HepG2 (cell line): ENCODE measurements around the gene PFKFB4. TPM values are rescaled to one million over a fixed set of nuclear protein-coding genes. Genes with fewer than 3 reads are reported as not detected.

ENCODE experiments used
- ATAC-seq: fragments of 200-7000 bp; cut with Tn5 transposase; 3 replicates; pipeline ENCODE4 v1.9.1; 2020; ENCODE audit warnings: mild to moderate bottlenecking, moderate library complexity
- BruUV-seq: library from RNA; stranded (reverse); fragments of 400-500 nt; replicated peaks from 2 replicates; lab custom pipeline; 2021; lab: Mats Ljungman, UMichigan
- CTCF ChIA-PET: fragments of 300-600 bp; formaldehyde crosslinking; extraction: SDS; loops from one replicate; lab custom pipeline; 2021; ENCODE audit warnings: low total read pairs, inconsistent platforms, low intra/inter-chr PET ratio; lab: Yijun Ruan, JAX
- POLR2A ChIA-PET: fragments of 350-600 bp; sonication (Branson Sonifier 250); formaldehyde crosslinking; loops from one replicate; lab custom pipeline; 2020; ENCODE audit warnings: antibody characterized with exemption, inconsistent platforms; lab: Yijun Ruan, JAX
- DNase-seq: peaks from one replicate; pipeline ENCODE4 v3.0.0-alpha.2; 2015; ENCODE audit warnings: low spot score
- FAIRE-seq: peaks from 3 replicates; lab custom pipeline; 2011; peaks lifted over from hg19 to GRCh38; lab: Jason Lieb, UNC
- H2AFZ ChIP-seq: one replicate; pipeline ENCODE4 v1.6.1; 2011; ENCODE audit warnings: low read length, inconsistent platforms
- H3K27ac ChIP-seq: fragments of 300-600 bp; 3 replicates; pipeline ENCODE4 v1.8.0; 2011; ENCODE audit warnings: mixed run types, mild to moderate bottlenecking, mixed read lengths, low read length, inconsistent platforms; ENCODE audit not compliant: insufficient read depth; ENCODE audit errors: extremely low read length
- H3K27me3 ChIP-seq, 2 experiments: fragments of 200-600 bp in 1 of 2; 2 replicates in 1 of 2; 3 replicates in 1 of 2; pipeline versions ENCODE4 v1.6.0 to v1.8.0; 2011; ENCODE audit warnings: low read length in 2 of 2, mild to moderate bottlenecking in 2 of 2, moderate library complexity in 2 of 2, inconsistent platforms in 1 of 2; ENCODE audit not compliant: insufficient read depth in 2 of 2, control insufficient read depth in 1 of 2
- H3K36me3 ChIP-seq, 2 experiments: fragments of 200-600 bp in 1 of 2; replicated peaks in 1 of 2; 2 replicates in 1 of 2; 3 replicates in 1 of 2; pipeline versions ENCODE4 v1.5.1 to v1.8.0; 2011; ENCODE audit warnings: low read length in 2 of 2, inconsistent platforms in 1 of 2; ENCODE audit not compliant: insufficient read depth in 2 of 2, control insufficient read depth in 1 of 2
- H3K4me1 ChIP-seq: 2 replicates; pipeline ENCODE4 v1.5.1; 2012; ENCODE audit warnings: low read length, inconsistent platforms; ENCODE audit not compliant: insufficient read depth
- H3K4me2 ChIP-seq: 2 replicates; pipeline ENCODE4 v1.6.0; 2011; ENCODE audit warnings: low read depth, low read length, inconsistent platforms
- H3K4me3 ChIP-seq, 3 experiments: fragments of 200-600 bp in 1 of 3; sonication (generic), shearing (Covaris generic) in 1 of 3; replicated peaks in 1 of 3; 2 replicates each; pipeline ENCODE4 v1.5.1; 2011 to 2016; ENCODE audit warnings: low read length in 3 of 3, inconsistent platforms in 2 of 3, low read depth in 2 of 3, mild to moderate bottlenecking in 2 of 3, control low read depth in 1 of 3, mixed read lengths in 1 of 3; ENCODE audit not compliant: insufficient read depth in 1 of 3
- H3K79me2 ChIP-seq: one replicate; pipeline ENCODE4 v1.6.1; 2011; ENCODE audit warnings: low read length, inconsistent platforms; ENCODE audit not compliant: insufficient read depth
- H3K9ac ChIP-seq: 2 replicates; pipeline ENCODE4 v1.6.0; 2011; ENCODE audit warnings: mild to moderate bottlenecking, low read depth, low read length, inconsistent platforms; ENCODE audit not compliant: insufficient read depth
- H3K9me3 ChIP-seq: 2 replicates; pipeline ENCODE4 v1.5.1; 2012; ENCODE audit warnings: mild to moderate bottlenecking, low read length
- H4K20me1 ChIP-seq: 2 replicates; pipeline ENCODE4 v1.6.0; 2011; ENCODE audit warnings: inconsistent platforms, mild to moderate bottlenecking, low read length, moderate library complexity; ENCODE audit not compliant: insufficient read depth
- HMGXB4 ChIP-seq, 2 experiments: sonication (generic) in 1 of 2; formaldehyde crosslinking in 1 of 2; IDR thresholded peaks; 2 replicates each; pipeline versions ENCODE4 v1.4.0 to v1.6.1; 2018 to 2020; ENCODE audit warnings: missing genetic modification reagents in 2 of 2, borderline replicate concordance in 1 of 2, low read depth in 1 of 2, mild to moderate bottlenecking in 1 of 2, missing biosample characterization in 1 of 2
- HNRNPUL1 ChIP-seq: fragments of 200-400 bp; formaldehyde crosslinking; IDR thresholded peaks from 2 replicates; pipeline ENCODE4 v1.6.1; 2017; ENCODE audit warnings: low read depth, mild to moderate bottlenecking, low read length, moderate library complexity
- KDM5B ChIP-seq: sonication (generic); formaldehyde crosslinking; IDR thresholded peaks from 2 replicates; pipeline ENCODE4 v1.4.0; 2020; ENCODE audit warnings: missing genetic modification reagents, mild to moderate bottlenecking, borderline replicate concordance
- MXD1 ChIP-seq: sonication (generic); formaldehyde crosslinking; IDR thresholded peaks from 2 replicates; pipeline ENCODE4 v1.4.0; 2020; ENCODE audit warnings: mild to moderate bottlenecking, missing genetic modification reagents
- POLR2A ChIP-seq, 2 experiments: IDR thresholded peaks; 2 replicates each; pipeline ENCODE4 v1.6.1; 2011; ENCODE audit warnings: low read depth in 2 of 2, low read length in 2 of 2, mild to moderate bottlenecking in 1 of 2, moderate library complexity in 1 of 2; ENCODE audit not compliant: insufficient read depth in 1 of 2
- POLR2AphosphoS5 ChIP-seq: IDR thresholded peaks from 2 replicates; pipeline ENCODE4 v1.6.1; 2012; ENCODE audit warnings: low read depth, low read length
- SOX13 ChIP-seq, 3 experiments: fragments of 450-650 bp in 1 of 3; sonication (generic) in 1 of 3; formaldehyde crosslinking in 1 of 3; IDR thresholded peaks in 2 of 3; conservative IDR thresholded peaks in 1 of 3; 2 replicates each; pipeline versions ENCODE4 v1.5.0 to v1.6.1; 2016 to 2020; ENCODE audit warnings: antibody characterized with exemption in 1 of 3, mild to moderate bottlenecking in 1 of 3, missing compliant biosample characterization in 1 of 3, missing genetic modification reagents in 1 of 3, moderate library complexity in 1 of 3
- U2AF1 ChIP-seq: fragments of 200-400 bp; formaldehyde crosslinking; optimal IDR thresholded peaks from 2 replicates; pipeline ENCODE3; 2017; ENCODE audit warnings: mild to moderate bottlenecking, low read depth, low read length
- ZMYM3 ChIP-seq: sonication (generic); formaldehyde crosslinking; IDR thresholded peaks from 2 replicates; pipeline ENCODE4 v1.5.1; 2020; ENCODE audit warnings: mild to moderate bottlenecking, missing genetic modification reagents
- ZNF235 ChIP-seq: sonication (generic); formaldehyde crosslinking; IDR thresholded peaks from 2 replicates; pipeline ENCODE4 v1.8.1; 2023; ENCODE audit warnings: mild to moderate bottlenecking, missing genetic modification reagents, borderline replicate concordance
- ZNF362 ChIP-seq: sonication (generic); formaldehyde crosslinking; IDR thresholded peaks from 2 replicates; pipeline ENCODE4 v1.4.0; 2020; ENCODE audit warnings: missing genetic modification reagents, mild to moderate bottlenecking, borderline replicate concordance
- ZNF44 ChIP-seq: sonication (generic); formaldehyde crosslinking; IDR thresholded peaks from 2 replicates; pipeline ENCODE4 v1.5.1; 2020; ENCODE audit warnings: mild to moderate bottlenecking, missing genetic modification reagents
- ZNF547 ChIP-seq: sonication (generic); formaldehyde crosslinking; IDR thresholded peaks from 2 replicates; pipeline ENCODE4 v1.5.1; 2020; ENCODE audit warnings: mild to moderate bottlenecking, missing genetic modification reagents
- ZNF768 ChIP-seq: sonication (generic); formaldehyde crosslinking; IDR thresholded peaks from 2 replicates; pipeline ENCODE4 v1.4.0; 2020; ENCODE audit warnings: missing genetic modification reagents
- ZNF776 ChIP-seq: sonication (generic); formaldehyde crosslinking; IDR thresholded peaks from 2 replicates; pipeline ENCODE4 v1.4.0; 2020; ENCODE audit warnings: mild to moderate bottlenecking, missing genetic modification reagents
- ZNF891 ChIP-seq: sonication (generic); formaldehyde crosslinking; IDR thresholded peaks from 2 replicates; pipeline ENCODE4 v1.5.0; 2020; ENCODE audit warnings: mild to moderate bottlenecking, missing genetic modification reagents
- ZSCAN25 ChIP-seq: sonication (generic); formaldehyde crosslinking; IDR thresholded peaks from 2 replicates; pipeline ENCODE4 v1.8.0; 2022; ENCODE audit warnings: mild to moderate bottlenecking, missing genetic modification reagents
- WGBS: methylation state at CpG from one replicate; pipeline ENCODE4 v1.1.6; 2017; ENCODE audit warnings: low lambda C conversion rate; 5-methylcytosine and 5-hydroxymethylcytosine counted together
- in situ Hi-C: cut with HindIII; loops from 2 replicates; pipeline ENCODE4 v1.10.0; 2017; ENCODE audit warnings: low pct_unique_long_range_greater_than_20kb; ENCODE audit not compliant: extremely low pct_ligation_motif_present
- intact Hi-C: fragments of 100-400 bp; cut with micrococcal nuclease; formaldehyde crosslinking; loops from one replicate; pipeline ENCODE4 v1.10.0; 2022; ENCODE audit not compliant: unreplicated experiment
- polyA plus RNA-seq, 8 experiments: library from polyadenylated mRNA; depleted of rRNA in 3 of 8; stranded (reverse) in 7 of 8; unstranded in 1 of 8; fragments of >200 nt; fragmentation: Illumina TruSeq in 4 of 8; extraction: Trizol in 4 of 8; gene quantifications; 2 replicates each; pipeline versions ENCODE4 v1.2.1 to v1.2.3, GENCODE V29; 2011 to 2016; ENCODE audit warnings: low read depth in 4 of 8, missing spikeins in 1 of 8, mixed read lengths in 1 of 8; ENCODE audit not compliant: insufficient read depth in 1 of 8
- total RNA-seq, 5 experiments: library from RNA; depleted of rRNA; stranded (reverse); fragments of >200 nt; fragmentation: Illumina TruSeq; extraction: Trizol; gene quantifications; 2 replicates each; pipeline ENCODE4 v1.2.3, GENCODE V29; 2016; ENCODE audit warnings: low read depth in 1 of 5

The PFKFB4 gene
- total and polyA plus RNA-seq, 2 of the 13 experiments (the other 11 are each of a cell fraction or from before 2014, with no cell fraction given), result 7.1 to 103 TPM

- Histone ChIP-seq H4K20me1 (peaks cover 30% of the 10 kb centered on the region), H3K36me3 (peaks cover 12 to 28% of the 10 kb centered on the region in 2 experiments; a peak in 4 of 5 replicates), H3K4me3 (peak overlapping the region; percentile 76 to 98 (median 92)), H3K4me1 (peaks cover 87% of the 10 kb centered on the region), H2AFZ (no peak overlapping the region), H3K9ac (peak overlapping the region; percentile 82), H3K4me2 (peak overlapping the region; percentile 78), H3K27me3 (no peaks in the 10 kb centered on the region; a peak in 1 of 5 replicates), H3K9me3 (no peaks in the 10 kb centered on the region), H3K27ac (peak overlapping the region; percentile 27), H3K79me2 (peaks cover 53% of the 10 kb centered on the region)
- TSS peak; percentile 53 for BruUV-seq
- ATAC-seq (no peak), FAIRE-seq (no peak), DNase-seq (no peak)
- 3% methylated on average over 16 of the region's 29 CpGs for WGBS
- ChIA-PET POLR2A (interaction anchor here (0.7 to 3.3 kb wide), 20 partner anchors 17 to 451 kb away, joined by 3 to 29 read pairs (median 4); partner anchors contain the start of genes ATRIP, CCDC51, CELSR3 and IP6K2), CTCF (no interaction called here)
- in situ Hi-C loops (loop anchor here (5.0 kb wide), 1 partner anchor 89 kb away; a partner anchor contains a TSS), intact Hi-C loops (loop anchor here (2.0 to 5.0 kb wide), 3 partner anchors 66 to 83 kb away; partner anchors contain the start of genes SLC26A6 and TMEM89)
- TF ChIP-seq HMGXB4 (CRISPR knock-in tag; IDR thresholded peaks at IDR 0.05; ENCODE audit: borderline replicate concordance in 1 of 2, low read depth in 1 of 2), result 0 out of 4 replicates have a peak, but pooled peaks of 1 of the 2 experiments have one; percentile 2
- TF ChIP-seq ZNF362, result no peak; the same call in 1 of the 2 replicates
- TF ChIP-seq ZMYM3 (CRISPR knock-in tag), result peak; percentile 90
- TF ChIP-seq ZNF891 (CRISPR knock-in tag), result peak; percentile 34; the same call in 1 of the 2 replicates
- TF ChIP-seq ZNF547, result 0 out of 2 replicates have a peak, but pooled peaks have one; percentile 32
- no peak for TF ChIP-seq ZNF44
- 0 out of 2 replicates have a peak, but pooled peaks have one; percentile 7 for TF ChIP-seq MXD1
- peak; percentile 100 for TF ChIP-seq ZNF768 (CRISPR knock-in tag)
- no peak; the same call in 1 of the 2 replicates for TF ChIP-seq ZNF776 (CRISPR knock-in tag)
- TF ChIP-seq SOX13 (IDR thresholded peaks at IDR 0.05), result peak; percentile 31; the same call in 1 of the 2 replicates
- TF ChIP-seq SOX13 (CRISPR knock-in tag; conservative IDR thresholded peaks at IDR 0.05 in 1 of 2, IDR thresholded peaks at IDR 0.05 in 1 of 2), result no peak
- no peak for TF ChIP-seq HNRNPUL1
- TF ChIP-seq ZSCAN25 (CRISPR knock-in tag), result peak; percentile 29; the same call in 1 of the 2 replicates
- peak; percentile 85 for TF ChIP-seq POLR2AphosphoS5
- TF ChIP-seq POLR2A (IDR thresholded peaks at IDR 0.05; ENCODE audit: insufficient read depth in 1 of 2, low read depth in 2 of 2, low read length in 2 of 2), result 0 out of 4 replicates have a peak, but pooled peaks of 1 of the 2 experiments have one; percentile 39
- TF ChIP-seq ZNF235 (CRISPR knock-in tag), result peak; percentile 49; the same call in 1 of the 2 replicates
- TF ChIP-seq U2AF1, result peak; percentile 4
- TF ChIP-seq KDM5B (CRISPR knock-in tag), result peak; percentile 36; the same call in 1 of the 2 replicates
Observed at GRCh38 chr3:48555949-48556795, 431 bp downstream of the PFKFB4 start.
